Measurements from ENCODE around the gene GMDS.

GMDS gene

DNA sequence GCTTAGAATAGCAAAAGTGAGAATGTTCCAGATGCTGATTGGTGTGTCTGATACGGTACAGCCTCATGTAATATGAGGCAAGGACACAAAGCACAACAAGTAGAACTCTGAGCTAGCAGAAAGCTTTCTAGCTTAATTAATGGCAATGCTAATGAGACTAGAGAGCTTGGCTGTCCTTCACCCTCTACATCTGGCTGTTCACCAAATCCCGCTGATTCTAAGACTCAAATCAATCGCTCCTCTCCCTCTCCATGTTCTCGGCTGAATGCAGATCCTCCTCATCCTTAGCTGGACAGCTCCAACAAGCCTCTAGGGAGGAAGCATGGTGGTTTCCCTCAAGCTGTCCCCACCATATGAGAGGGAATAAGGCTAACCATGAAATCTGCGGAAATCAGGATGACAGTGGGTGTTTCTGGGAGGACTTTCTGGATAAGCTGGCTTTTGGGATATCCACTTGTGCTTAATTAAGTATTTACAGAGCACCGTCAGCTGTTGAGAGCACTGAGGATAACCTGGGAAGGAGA is 506.8 kb downstream of the GMDS start:
- no peak overlapping the region for H3K4me3 ChIP-seq (ENCODE audit: low read depth, low read length)
- TF ChIP-seq, protein P1, sequence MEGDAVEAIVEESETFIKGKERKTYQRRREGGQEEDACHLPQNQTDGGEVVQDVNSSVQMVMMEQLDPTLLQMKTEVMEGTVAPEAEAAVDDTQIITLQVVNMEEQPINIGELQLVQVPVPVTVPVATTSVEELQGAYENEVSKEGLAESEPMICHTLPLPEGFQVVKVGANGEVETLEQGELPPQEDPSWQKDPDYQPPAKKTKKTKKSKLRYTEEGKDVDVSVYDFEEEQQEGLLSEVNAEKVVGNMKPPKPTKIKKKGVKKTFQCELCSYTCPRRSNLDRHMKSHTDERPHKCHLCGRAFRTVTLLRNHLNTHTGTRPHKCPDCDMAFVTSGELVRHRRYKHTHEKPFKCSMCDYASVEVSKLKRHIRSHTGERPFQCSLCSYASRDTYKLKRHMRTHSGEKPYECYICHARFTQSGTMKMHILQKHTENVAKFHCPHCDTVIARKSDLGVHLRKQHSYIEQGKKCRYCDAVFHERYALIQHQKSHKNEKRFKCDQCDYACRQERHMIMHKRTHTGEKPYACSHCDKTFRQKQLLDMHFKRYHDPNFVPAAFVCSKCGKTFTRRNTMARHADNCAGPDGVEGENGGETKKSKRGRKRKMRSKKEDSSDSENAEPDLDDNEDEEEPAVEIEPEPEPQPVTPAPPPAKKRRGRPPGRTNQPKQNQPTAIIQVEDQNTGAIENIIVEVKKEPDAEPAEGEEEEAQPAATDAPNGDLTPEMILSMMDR (IDR thresholded peaks at IDR 0.05; ENCODE audit: borderline replicate concordance, insufficient read depth, low read depth, low read length): no peak

DNA sequence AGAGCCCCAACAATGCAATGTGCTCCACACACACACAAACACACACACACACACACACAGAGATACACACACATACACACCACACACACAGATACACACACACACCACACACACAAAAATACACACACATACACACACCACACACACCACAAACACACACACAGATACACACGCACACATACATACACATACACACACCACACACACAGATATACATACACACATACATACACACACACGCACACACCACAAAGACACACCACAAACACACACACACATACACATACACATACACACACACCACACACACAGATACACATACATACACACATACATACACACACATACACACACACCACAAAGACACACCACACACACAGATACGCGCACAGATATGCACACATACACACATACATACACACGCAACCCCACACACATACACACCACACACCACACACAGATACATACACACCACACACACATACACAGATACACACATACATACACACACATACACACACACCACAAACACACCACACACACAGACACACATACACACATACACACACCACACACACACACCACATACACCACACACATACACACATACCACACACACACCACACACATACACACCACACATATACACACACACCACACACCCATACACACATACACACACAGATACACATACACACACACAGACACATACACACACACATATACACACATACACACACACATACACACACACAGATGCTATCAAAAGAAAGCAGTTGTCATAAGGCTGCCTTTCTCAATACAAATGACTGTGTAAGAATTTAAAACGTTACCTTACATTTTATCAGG is 507.7 kb downstream of the GMDS start:
- TF ChIP-seq, protein P1 (IDR thresholded peaks at IDR 0.05; ENCODE audit: borderline replicate concordance, insufficient read depth, low read depth, low read length): no peak

DNA sequence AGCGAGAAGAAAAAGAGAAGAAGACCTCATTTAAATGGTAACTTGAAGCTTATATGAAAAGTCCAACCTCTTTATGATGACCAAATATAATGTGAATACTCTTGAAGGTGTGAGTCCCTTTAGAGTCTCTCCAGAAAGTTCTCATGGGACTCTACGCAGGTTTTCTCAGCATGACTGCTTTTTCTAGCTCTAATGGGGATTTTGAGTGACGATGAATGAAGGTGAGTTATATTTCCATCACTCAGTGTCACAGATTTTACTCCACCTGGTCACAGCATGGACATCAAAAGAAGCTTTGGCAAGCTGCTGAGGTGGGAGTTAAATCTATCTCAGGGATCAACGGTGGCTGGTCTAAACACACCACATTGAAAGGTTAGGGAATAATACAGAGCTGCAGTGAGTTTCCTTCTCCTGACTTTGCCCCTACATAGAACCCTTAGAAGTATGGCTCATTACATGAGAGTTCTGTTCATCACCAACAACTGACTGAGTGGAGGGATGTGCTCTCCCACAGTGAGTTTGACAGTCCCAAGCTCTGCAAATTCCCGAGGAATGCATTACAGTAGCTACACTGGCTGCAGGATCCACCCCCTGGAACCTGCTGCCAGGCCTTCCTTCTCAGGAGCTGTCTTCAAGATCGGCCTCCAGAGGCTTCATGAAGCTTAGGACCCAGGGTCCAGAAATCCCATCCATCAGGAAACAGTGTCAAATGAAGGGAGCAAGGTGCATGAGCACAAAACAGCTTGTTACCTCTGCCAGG is 508.9 kb downstream of the GMDS start:
- H3K4me3 ChIP-seq (ENCODE audit: low read depth, low read length): no peak overlapping the region
- TF ChIP-seq, protein P1 (IDR thresholded peaks at IDR 0.05; ENCODE audit: borderline replicate concordance, insufficient read depth, low read depth, low read length): no peak

More for the DNA sequence above, 507.7 kb downstream of the GMDS start:
- no peak overlapping the region for H3K4me3 ChIP-seq (ENCODE audit: low read depth, low read length)

- TF ChIP-seq, protein P1 (IDR thresholded peaks at IDR 0.05; ENCODE audit: borderline replicate concordance, insufficient read depth, low read depth, low read length): no peak
- no peak overlapping the region for H3K4me3 ChIP-seq (ENCODE audit: low read depth, low read length)
These were observed 510.1 kb downstream of the GMDS start for GRCh38 chr6:1735239-1735803.

DNA sequence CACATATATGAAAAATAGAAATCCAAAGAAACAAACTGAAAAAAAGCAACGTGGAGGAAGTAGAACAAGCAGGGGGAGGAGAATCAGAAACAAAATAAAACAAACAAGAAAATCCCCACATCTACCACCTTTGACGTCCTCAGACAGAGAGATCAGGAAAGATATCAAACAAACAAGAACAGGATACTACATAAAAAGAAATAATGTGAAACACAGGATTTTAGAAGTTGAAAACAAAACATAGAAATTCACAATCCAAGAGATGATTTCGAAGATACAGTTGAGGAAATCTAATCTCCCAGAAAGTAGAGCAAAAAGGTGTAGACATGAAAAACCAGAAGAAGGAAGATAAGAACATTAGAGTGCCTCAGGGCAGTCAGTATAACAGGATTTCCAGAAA is 514.5 kb downstream of the GMDS start:
- TF ChIP-seq, protein P1 (IDR thresholded peaks at IDR 0.05; ENCODE audit: borderline replicate concordance, insufficient read depth, low read depth, low read length): no peak
- no peak overlapping the region for H3K4me3 ChIP-seq (ENCODE audit: low read depth, low read length)

- TF ChIP-seq, protein P1 (IDR thresholded peaks at IDR 0.05; ENCODE audit: borderline replicate concordance, insufficient read depth, low read depth, low read length): no peak
- no peak overlapping the region for H3K4me3 ChIP-seq (ENCODE audit: low read depth, low read length)
These were observed 515.7 kb downstream of the GMDS start for GRCh38 chr6:1729750-1730140.
